T-helper 1 cell (primary cell): ENCODE results near the gene TBCEL.
"Not testable (repeated sequence)": the region's sequence is repeated elsewhere in the genome, so short reads cannot be mapped to it uniquely, and the experiment has no call there.

Source experiments
- DNase-seq, 5 donors: peaks; one replicate each; pipeline ENCODE4 v3.0.0-alpha.2; 2012 to 2020

TBCEL gene

GRCh38 chr11:121029153-121029552 is 5.3 kb downstream of the TBCEL start:
- DNase-seq = no peak

DNA sequence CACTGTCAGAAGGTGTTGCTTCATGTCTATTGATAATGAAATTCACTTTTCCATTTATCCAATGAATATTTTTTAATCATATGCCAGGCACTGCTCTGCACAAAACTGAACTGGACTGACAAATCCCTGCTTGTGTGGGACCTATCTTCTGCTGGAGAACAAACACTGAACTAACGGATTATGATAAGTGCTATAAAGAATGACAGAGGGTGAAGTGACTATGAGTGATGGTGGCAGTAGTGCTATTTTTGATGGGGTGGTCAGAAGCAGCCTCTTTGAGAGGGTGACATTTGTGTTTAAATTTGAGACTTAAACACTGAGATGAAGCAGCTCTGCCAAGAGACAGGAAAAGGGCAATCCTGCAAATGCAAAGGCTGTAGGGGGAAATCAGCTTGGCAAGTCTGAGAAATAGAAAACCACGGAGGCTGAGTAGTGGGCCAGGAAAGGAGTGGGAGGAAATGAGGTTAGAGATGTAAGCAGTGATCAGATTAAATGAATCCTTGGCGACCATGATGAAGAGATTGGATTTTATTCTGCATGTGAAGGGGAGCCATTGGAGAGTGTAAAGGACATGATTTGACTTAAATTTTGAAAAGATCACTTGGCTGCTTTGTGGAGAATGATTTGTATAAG is 6.0 kb downstream of the TBCEL start:
- no peak for DNase-seq

- no peak for DNase-seq
Measured at GRCh38 chr11:121031167-121031566, 7.3 kb downstream of the TBCEL start.

- DNase-seq = not testable (repeated sequence)
Measured at GRCh38 chr11:121031648-121032047, 7.7 kb downstream of the TBCEL start.

DNA sequence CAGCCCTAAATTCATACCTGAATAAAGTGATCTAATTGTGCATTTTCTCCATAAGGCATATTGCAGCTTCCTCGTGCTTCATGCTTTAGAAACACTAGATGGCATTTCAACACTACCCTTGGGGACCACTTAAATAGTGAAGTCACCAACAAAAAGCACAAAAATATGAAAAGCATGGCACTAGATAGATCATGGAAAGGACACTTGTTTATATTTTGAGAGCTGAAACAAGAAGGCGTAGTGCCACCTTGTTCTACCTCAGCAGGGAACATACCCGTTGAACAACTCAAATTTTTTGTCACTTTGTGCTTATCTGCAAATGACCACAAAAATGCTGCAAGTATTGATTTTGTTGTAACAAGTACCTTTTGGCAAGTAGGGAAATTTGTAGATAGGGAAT is 8.6 kb downstream of the TBCEL start:
- no peak for DNase-seq

DNA sequence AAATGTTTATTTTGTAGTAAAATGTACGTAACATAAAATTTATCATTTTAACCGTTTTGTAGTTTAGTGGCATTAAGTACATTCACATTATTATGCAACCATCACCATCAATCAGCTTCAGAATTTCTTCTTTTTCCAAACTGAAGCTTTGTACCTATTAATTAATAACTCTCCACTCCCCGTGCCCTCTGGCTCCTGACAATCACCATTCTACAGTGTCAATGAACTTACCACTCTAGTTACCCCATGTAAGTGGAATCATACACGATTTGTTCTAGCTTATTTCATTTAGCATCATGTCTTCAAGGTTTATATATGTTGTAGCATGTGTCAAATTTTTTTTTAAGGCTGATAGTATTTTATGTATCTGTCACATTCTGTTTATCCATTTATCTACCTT is 9.7 kb downstream of the TBCEL start:
- no peak for DNase-seq

GRCh38 chr11:121035169-121035755 is 11.4 kb downstream of the TBCEL start:
- no peak for DNase-seq

GRCh38 chr11:121035780-121036179 is 11.9 kb downstream of the TBCEL start:
- peak in 1 of 5 donors; percentile 59 for DNase-seq

- no peak for DNase-seq
Measured at GRCh38 chr11:121037016-121037415, 13.1 kb downstream of the TBCEL start.

GRCh38 chr11:121038648-121039409 is 14.9 kb downstream of the TBCEL start:
- DNase-seq = no peak

GRCh38 chr11:121039971-121040613 is 16.2 kb downstream of the TBCEL start:
- DNase-seq = no peak

- no peak for DNase-seq
Measured at GRCh38 chr11:121040614-121041002, 16.7 kb downstream of the TBCEL start.

GRCh38 chr11:121041072-121041471 is 17.2 kb downstream of the TBCEL start:
- DNase-seq = no peak

- DNase-seq = no peak
Measured at GRCh38 chr11:121042296-121042695, 18.4 kb downstream of the TBCEL start.

DNA sequence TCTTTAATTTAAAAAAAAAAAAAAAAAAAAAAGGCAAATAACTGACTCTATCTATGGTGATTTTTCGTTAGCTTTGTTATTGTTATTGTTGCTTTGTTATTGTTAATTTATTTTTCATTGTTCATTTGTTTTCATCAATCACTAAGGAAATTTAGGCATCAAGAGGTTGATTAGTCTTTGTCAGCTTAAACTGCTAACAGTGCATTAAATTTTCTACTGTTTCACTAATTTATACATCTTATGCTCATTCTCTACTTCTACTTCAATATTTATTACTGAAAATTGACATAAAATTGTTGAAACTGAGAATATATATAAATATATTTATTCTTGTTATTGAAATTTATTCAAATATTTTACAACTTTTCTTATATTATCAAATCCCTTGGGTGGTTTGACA is 24.0 kb downstream of the TBCEL start:
- DNase-seq = no peak

- DNase-seq = no peak
Measured at GRCh38 chr11:121048464-121049233, 24.7 kb downstream of the TBCEL start.

DNA sequence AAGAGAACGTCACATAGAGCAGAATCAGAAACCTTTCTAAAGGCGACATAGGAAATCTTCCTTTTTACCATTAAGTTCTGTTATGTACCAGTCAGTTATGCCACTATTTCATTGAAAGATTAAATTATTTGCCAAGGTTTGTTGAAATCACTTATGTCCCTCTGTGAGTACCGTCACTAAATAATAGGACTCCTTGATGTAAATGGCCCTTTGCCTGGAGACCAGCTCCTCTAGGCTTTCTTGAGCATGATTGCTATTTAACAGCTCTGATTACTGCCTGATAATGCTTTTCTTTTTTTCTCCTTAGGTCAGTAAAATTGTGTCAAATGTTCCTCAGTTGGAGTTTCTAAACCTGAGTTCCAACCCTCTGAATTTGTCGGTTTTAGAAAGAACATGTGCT is 29.3 kb downstream of the TBCEL start:
- no peak for DNase-seq

DNA sequence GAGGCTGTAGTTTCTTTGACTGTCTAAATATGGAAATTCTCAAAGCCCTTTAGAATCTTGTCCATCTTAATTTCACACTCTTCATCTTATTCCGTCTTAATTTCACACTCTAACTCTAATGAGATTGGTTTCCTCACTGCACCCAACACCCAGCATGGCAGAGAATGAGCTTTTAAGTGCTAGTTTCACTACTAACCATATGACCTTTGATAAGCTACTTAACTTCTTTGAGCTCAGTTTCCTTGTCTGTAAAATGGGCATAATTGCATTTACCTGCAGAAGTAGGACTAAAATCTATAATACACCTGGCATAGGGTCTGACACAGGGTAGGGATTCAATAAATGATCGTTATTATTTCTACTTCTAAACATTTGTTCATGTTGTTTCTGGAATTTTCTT is 30.4 kb downstream of the TBCEL start:
- no peak for DNase-seq

- no peak for DNase-seq
Measured at GRCh38 chr11:121055076-121055475, 31.2 kb downstream of the TBCEL start.

GRCh38 chr11:121057922-121058321 is 34.0 kb downstream of the TBCEL start:
- peak in 1 of 5 donors; percentile 12 for DNase-seq

DNA sequence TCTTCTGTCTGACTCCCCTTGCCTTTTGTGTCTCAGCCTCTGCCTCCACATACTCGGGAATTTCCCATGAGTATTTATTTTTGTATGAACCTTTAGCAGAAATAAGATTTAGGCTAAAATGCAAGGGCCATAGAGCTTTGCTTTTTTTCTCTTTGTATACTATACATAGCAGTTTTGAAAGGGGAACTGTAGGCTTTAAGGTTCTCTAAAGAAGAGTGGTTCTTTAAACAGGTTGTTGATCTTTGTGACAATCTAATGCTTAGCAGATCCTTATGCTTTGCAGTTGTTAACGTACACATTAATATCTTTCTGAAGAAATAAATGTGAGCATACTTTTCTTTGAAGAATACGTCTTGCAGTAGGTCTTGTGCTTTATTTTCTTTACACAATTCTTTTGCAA is 35.0 kb downstream of the TBCEL start:
- no peak for DNase-seq

DNA sequence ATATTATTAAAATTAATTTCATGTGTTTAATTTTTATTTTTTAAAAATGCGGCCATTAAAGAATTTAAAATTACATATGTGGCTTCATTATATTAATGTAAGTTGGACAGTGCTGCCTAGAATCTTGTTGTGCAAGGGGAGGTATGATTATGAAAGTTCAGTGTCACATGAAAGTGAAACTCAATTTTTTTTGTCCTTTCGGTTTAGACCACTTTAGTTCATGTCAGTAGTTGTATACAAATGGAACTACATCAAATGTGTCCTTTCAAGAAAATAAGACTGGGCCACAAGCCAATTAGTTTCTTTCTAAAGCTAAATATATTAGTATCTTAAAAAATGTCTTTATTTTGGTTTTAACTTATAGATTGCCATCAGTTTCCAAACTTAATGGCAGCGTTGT is 35.7 kb downstream of the TBCEL start:
- DNase-seq = peak in 1 of 5 donors; percentile 62

- DNase-seq = no peak
Measured at GRCh38 chr11:121063728-121064127, 39.8 kb downstream of the TBCEL start.
